WTC11 (cell line): Measurements from ENCODE around the gene ATP10D. TPM values are rescaled to one million over a fixed set of nuclear protein-coding genes. Genes with fewer than 3 reads are reported as not detected.

ENCODE experiments used
- ATAC-seq: fragments of 200-7000 bp; cut with Tn5 transposase; 2 replicates; pipeline ENCODE4 v1.10.0; 2021; ENCODE audit warnings: mild to moderate bottlenecking, moderate library complexity
- CTCF ChIA-PET: fragments of 300-600 bp; sonication (Branson Sonifier 250); formaldehyde crosslinking; loops from one replicate; lab custom pipeline; 2021; ENCODE audit warnings: antibody characterized with exemption; lab: Charles Lee
- POLR2A ChIA-PET: fragments of 350-600 bp; sonication (Branson Sonifier 250); formaldehyde crosslinking; loops from one replicate; lab custom pipeline; 2021; ENCODE audit warnings: antibody characterized with exemption; lab: Charles Lee
- DNase-seq: peaks from one replicate; pipeline ENCODE4 v3.0.0; 2021; ENCODE audit warnings: low spot score
- H3K27ac Mint-ChIP-seq: 2 replicates; pipeline ENCODE4 v1.8.0; 2021; ENCODE audit warnings: mixed read lengths
- H3K27me3 Mint-ChIP-seq: 2 replicates; pipeline ENCODE4 v1.8.0; 2021; ENCODE audit warnings: low read depth, mild to moderate bottlenecking, moderate library complexity, mixed read lengths
- H3K36me3 Mint-ChIP-seq: 2 replicates; pipeline ENCODE4 v1.8.0; 2021; ENCODE audit warnings: mixed read lengths
- H3K4me1 Mint-ChIP-seq: 2 replicates; pipeline ENCODE4 v1.8.0; 2022; ENCODE audit warnings: mixed read lengths
- H3K4me3 Mint-ChIP-seq: 2 replicates; pipeline ENCODE4 v1.8.0; 2021; ENCODE audit warnings: mild to moderate bottlenecking, moderate library complexity, mixed read lengths
- H3K9me3 Mint-ChIP-seq: 2 replicates; pipeline ENCODE4 v1.8.0; 2021; ENCODE audit warnings: mixed read lengths
- ATF1 ChIP-seq: sonication (generic); formaldehyde crosslinking; IDR thresholded peaks from 2 replicates; pipeline ENCODE4 v1.8.1; 2023; ENCODE audit warnings: mild to moderate bottlenecking, moderate library complexity, missing genetic modification reagents
- CREB1 ChIP-seq: sonication (generic); formaldehyde crosslinking; IDR thresholded peaks from 2 replicates; pipeline ENCODE4 v1.8.0; 2023; ENCODE audit warnings: mild to moderate bottlenecking, missing genetic modification reagents
- CREM ChIP-seq: sonication (generic); formaldehyde crosslinking; IDR thresholded peaks from 2 replicates; pipeline ENCODE4 v1.8.1; 2022; ENCODE audit warnings: mild to moderate bottlenecking, missing genetic modification reagents, moderate library complexity
- ETV6 ChIP-seq: sonication (generic); formaldehyde crosslinking; IDR thresholded peaks from 2 replicates; pipeline ENCODE4 v1.8.1; 2022; ENCODE audit warnings: mild to moderate bottlenecking, missing genetic modification reagents
- GABPB1 ChIP-seq: sonication (generic); formaldehyde crosslinking; IDR thresholded peaks from 2 replicates; pipeline ENCODE4 v1.8.1; 2023; ENCODE audit warnings: mild to moderate bottlenecking, missing genetic modification reagents
- HMGA2 ChIP-seq: fragments of 250-450 bp; sonication (Bioruptor Pico); IDR thresholded peaks from 2 replicates; pipeline ENCODE4 v1.4.0; 2021; ENCODE audit warnings: mild to moderate bottlenecking, moderate library complexity
- MXD4 ChIP-seq: fragments of 250-450 bp; sonication (Bioruptor Pico); IDR thresholded peaks from 2 replicates; pipeline ENCODE4 v1.8.0; 2021; ENCODE audit warnings: mild to moderate bottlenecking, moderate library complexity, borderline replicate concordance
- NFATC4 ChIP-seq: fragments of 250-450 bp; sonication (Bioruptor Pico); IDR thresholded peaks from 2 replicates; pipeline ENCODE4 v1.9.0; 2021; ENCODE audit warnings: mild to moderate bottlenecking
- RELA ChIP-seq: sonication (generic); formaldehyde crosslinking; IDR thresholded peaks from 2 replicates; pipeline ENCODE4 v1.8.1; 2022; ENCODE audit warnings: missing genetic modification reagents, mild to moderate bottlenecking, borderline replicate concordance
- RORB ChIP-seq: fragments of 250-450 bp; sonication (Bioruptor Pico); IDR thresholded peaks from 2 replicates; pipeline ENCODE4 v1.9.0; 2021; ENCODE audit warnings: mild to moderate bottlenecking
- SMAD4 ChIP-seq: sonication (generic); formaldehyde crosslinking; IDR thresholded peaks from 2 replicates; pipeline ENCODE4 v1.8.0; 2022; ENCODE audit warnings: mild to moderate bottlenecking, missing genetic modification reagents
- ZNF121 ChIP-seq: sonication (generic); formaldehyde crosslinking; IDR thresholded peaks from 2 replicates; pipeline ENCODE4 v1.8.0; 2023; ENCODE audit warnings: missing genetic modification reagents
- ZNF219 ChIP-seq: sonication (generic); formaldehyde crosslinking; IDR thresholded peaks from 2 replicates; pipeline ENCODE4 v1.8.0; 2023; ENCODE audit warnings: missing genetic modification reagents, mild to moderate bottlenecking, borderline replicate concordance
- ZNF396 ChIP-seq: fragments of 250-450 bp; sonication (Bioruptor Pico); IDR thresholded peaks from 2 replicates; pipeline ENCODE4 v1.8.0; 2021; ENCODE audit warnings: mild to moderate bottlenecking, moderate library complexity, borderline replicate concordance
- ZNF416 ChIP-seq: fragments of 250-450 bp; sonication (Bioruptor Pico); IDR thresholded peaks from 2 replicates; pipeline ENCODE4 v1.9.0; 2021; ENCODE audit warnings: mild to moderate bottlenecking, inconsistent platforms
- total RNA-seq: library from RNA; stranded (reverse); gene quantifications from 3 replicates; pipeline ENCODE4 v1.2.3, GENCODE V29; 2021
- TF ChIP-seq, protein P1 (sequence below): fragments of 250-450 bp; sonication (Bioruptor Pico); conservative IDR thresholded peaks from 2 replicates; pipeline ENCODE4 v1.9.0; 2021; ENCODE audit warnings: mild to moderate bottlenecking
- TF ChIP-seq, protein P2 (sequence below): fragments of 250-450 bp; sonication (Bioruptor Pico); IDR thresholded peaks from 2 replicates; pipeline ENCODE4 v1.9.0; 2021; ENCODE audit warnings: mild to moderate bottlenecking
- TF ChIP-seq, protein P3 (sequence below): sonication (generic); formaldehyde crosslinking; IDR thresholded peaks from 2 replicates; pipeline ENCODE4 v1.8.1; 2023; ENCODE audit warnings: mild to moderate bottlenecking, missing genetic modification reagents, moderate library complexity
- TF ChIP-seq, protein P4 (sequence below): sonication (generic); formaldehyde crosslinking; conservative IDR thresholded peaks from 2 replicates; pipeline ENCODE4 v1.8.1; 2022; ENCODE audit warnings: mild to moderate bottlenecking, missing genetic modification reagents
- TF ChIP-seq, protein P5 (sequence below): sonication (generic); formaldehyde crosslinking; IDR thresholded peaks from 2 replicates; pipeline ENCODE4 v1.8.0; 2022; ENCODE audit warnings: mild to moderate bottlenecking, missing genetic modification reagents
- TF ChIP-seq, protein P6 (sequence below): fragments of 250-450 bp; sonication (Bioruptor Pico); IDR thresholded peaks from 2 replicates; pipeline ENCODE4 v2.1.2; 2022; ENCODE audit warnings: mild to moderate bottlenecking, moderate library complexity
- TF ChIP-seq, protein P7 (sequence below): sonication (generic); formaldehyde crosslinking; IDR thresholded peaks from 2 replicates; pipeline ENCODE4 v1.8.1; 2022; ENCODE audit warnings: mild to moderate bottlenecking, moderate library complexity, missing genetic modification reagents
- TF ChIP-seq, protein P8 (sequence below): sonication (generic); formaldehyde crosslinking; IDR thresholded peaks from 2 replicates; pipeline ENCODE4 v1.8.1; 2022; ENCODE audit warnings: mild to moderate bottlenecking, missing genetic modification reagents, moderate library complexity, borderline replicate concordance
- TF ChIP-seq, protein P9 (sequence below): fragments of 200-600 bp; IDR thresholded peaks from 2 replicates; pipeline ENCODE4 v1.8.0; 2022; ENCODE audit warnings: antibody characterized with exemption

Gene ATP10D
- total RNA-seq, 1 experiment from 2014 or later: 3.1 TPM

DNA sequence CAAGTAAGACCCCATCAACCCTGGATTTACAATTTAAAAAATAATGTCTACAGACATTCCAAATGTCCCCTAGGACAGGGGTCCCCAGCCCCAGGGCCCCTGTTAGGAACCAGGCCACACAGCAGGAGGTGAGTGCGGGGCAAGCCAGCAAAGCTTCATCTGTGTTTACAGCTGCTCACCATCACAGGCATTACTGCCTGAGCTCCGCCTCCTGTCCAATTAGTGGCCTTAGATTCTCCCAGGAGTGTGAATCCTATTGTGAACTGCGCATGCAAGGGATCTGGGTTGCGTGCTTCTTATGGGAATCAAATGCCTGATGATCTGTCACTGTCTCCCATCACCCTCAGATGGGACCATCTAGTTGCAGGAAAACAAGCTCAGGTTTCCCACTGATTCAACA, 146.1 kb downstream of the ATP10D start:
- Mint-ChIP-seq H3K4me1 (0 out of 2 replicates have a peak, but pooled peaks cover 2% of the 10 kb centered on the region), H3K4me3 (no peak overlapping the region), H3K9me3 (peaks cover 14% of the 10 kb centered on the region), H3K36me3 (peaks cover 4% of the 10 kb centered on the region; the same call in 1 of the 2 replicates), H3K27ac (no peak overlapping the region), H3K27me3 (no peaks in the 10 kb centered on the region)
- DNase-seq (no peak), ATAC-seq (no peak)
- ChIA-PET POLR2A (no interaction called here), CTCF (no interaction called here)
- TF ChIP-seq, protein P1, sequence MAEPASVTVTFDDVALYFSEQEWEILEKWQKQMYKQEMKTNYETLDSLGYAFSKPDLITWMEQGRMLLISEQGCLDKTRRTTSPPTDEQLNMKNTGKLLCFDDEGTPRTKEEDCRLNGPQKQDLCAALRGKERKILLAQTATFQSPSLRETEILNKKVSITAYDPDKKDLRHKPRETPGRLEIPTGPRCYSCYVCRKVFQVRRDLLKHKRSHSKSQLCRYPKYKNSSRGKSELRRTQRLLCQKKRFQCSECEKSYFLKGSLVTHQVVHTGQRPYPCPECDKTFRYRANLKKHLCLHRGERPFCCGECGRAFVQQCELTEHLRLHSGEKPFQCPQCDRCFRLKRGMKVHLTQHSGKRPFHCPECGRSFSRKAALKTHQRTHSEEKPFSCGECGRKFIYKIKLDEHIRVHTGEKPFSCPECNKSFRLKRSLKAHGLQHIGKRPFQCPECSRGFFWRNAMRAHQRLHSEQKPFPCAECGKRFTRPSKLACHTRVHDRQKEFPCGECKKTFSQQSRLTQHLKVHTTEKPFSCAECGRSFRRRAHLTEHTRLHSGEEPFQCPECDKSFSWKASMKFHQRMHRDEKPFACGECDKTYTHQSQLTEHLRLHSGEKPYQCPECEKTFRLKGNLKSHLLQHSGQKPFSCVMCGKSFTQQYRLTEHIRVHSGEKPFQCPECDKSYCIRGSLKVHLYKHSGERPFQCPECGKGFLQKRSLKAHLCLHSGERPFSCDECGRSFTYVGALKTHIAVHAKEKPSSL (CRISPR knock-in tag): no peak
- TF ChIP-seq ZNF416: no peak
- TF ChIP-seq NFATC4: no peak
- TF ChIP-seq SMAD4: no peak
- TF ChIP-seq ZNF396 (CRISPR knock-in tag): no peak
- TF ChIP-seq RELA: no peak
- TF ChIP-seq, protein P2, sequence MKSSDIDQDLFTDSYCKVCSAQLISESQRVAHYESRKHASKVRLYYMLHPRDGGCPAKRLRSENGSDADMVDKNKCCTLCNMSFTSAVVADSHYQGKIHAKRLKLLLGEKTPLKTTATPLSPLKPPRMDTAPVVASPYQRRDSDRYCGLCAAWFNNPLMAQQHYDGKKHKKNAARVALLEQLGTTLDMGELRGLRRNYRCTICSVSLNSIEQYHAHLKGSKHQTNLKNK (CRISPR knock-in tag): no peak
- TF ChIP-seq, protein P3, sequence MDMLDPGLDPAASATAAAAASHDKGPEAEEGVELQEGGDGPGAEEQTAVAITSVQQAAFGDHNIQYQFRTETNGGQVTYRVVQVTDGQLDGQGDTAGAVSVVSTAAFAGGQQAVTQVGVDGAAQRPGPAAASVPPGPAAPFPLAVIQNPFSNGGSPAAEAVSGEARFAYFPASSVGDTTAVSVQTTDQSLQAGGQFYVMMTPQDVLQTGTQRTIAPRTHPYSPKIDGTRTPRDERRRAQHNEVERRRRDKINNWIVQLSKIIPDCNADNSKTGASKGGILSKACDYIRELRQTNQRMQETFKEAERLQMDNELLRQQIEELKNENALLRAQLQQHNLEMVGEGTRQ (CRISPR knock-in tag): no peak
- no peak for TF ChIP-seq CREM (CRISPR knock-in tag)
- TF ChIP-seq, protein P4, sequence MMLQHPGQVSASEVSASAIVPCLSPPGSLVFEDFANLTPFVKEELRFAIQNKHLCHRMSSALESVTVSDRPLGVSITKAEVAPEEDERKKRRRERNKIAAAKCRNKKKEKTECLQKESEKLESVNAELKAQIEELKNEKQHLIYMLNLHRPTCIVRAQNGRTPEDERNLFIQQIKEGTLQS (CRISPR knock-in tag): no peak
- TF ChIP-seq ETV6 (CRISPR knock-in tag): no peak
- no peak for TF ChIP-seq ZNF219 (CRISPR knock-in tag)
- TF ChIP-seq, protein P5, sequence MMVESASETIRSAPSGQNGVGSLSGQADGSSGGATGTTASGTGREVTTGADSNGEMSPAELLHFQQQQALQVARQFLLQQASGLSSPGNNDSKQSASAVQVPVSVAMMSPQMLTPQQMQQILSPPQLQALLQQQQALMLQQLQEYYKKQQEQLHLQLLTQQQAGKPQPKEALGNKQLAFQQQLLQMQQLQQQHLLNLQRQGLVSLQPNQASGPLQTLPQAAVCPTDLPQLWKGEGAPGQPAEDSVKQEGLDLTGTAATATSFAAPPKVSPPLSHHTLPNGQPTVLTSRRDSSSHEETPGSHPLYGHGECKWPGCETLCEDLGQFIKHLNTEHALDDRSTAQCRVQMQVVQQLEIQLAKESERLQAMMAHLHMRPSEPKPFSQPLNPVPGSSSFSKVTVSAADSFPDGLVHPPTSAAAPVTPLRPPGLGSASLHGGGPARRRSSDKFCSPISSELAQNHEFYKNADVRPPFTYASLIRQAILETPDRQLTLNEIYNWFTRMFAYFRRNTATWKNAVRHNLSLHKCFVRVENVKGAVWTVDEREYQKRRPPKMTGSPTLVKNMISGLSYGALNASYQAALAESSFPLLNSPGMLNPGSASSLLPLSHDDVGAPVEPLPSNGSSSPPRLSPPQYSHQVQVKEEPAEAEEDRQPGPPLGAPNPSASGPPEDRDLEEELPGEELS (CRISPR knock-in tag): no peak
- TF ChIP-seq, protein P6, sequence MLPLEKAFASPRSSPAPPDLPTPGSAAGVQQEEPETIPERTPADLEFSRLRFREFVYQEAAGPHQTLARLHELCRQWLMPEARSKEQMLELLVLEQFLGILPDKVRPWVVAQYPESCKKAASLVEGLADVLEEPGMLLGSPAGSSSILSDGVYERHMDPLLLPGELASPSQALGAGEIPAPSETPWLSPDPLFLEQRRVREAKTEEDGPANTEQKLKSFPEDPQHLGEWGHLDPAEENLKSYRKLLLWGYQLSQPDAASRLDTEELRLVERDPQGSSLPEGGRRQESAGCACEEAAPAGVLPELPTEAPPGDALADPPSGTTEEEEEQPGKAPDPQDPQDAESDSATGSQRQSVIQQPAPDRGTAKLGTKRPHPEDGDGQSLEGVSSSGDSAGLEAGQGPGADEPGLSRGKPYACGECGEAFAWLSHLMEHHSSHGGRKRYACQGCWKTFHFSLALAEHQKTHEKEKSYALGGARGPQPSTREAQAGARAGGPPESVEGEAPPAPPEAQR (CRISPR knock-in tag): no peak
- TF ChIP-seq, protein P7, sequence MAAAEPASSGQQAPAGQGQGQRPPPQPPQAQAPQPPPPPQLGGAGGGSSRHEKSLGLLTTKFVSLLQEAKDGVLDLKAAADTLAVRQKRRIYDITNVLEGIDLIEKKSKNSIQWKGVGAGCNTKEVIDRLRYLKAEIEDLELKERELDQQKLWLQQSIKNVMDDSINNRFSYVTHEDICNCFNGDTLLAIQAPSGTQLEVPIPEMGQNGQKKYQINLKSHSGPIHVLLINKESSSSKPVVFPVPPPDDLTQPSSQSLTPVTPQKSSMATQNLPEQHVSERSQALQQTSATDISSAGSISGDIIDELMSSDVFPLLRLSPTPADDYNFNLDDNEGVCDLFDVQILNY (CRISPR knock-in tag): no peak
- no peak for TF ChIP-seq CREB1 (CRISPR knock-in tag)
- TF ChIP-seq MXD4: no peak

DNA sequence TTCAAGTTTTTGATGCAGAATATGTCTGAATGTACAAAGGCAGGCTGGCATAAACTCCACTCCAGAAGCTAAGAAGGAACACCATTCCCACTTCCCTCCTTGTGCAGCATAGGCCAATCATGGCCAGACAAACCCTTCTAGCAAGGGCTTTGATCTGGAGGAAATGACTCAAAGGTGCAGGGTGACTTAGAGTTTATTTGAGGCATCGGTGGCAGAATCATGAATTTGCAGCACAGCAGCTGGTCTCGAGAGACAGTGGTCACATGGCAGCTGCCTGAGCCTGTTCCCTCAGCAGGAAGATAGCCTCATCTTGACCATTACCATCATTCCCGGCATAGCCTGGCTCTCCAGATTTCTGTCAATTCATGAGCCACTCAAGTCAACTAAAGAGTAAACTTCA, 154.5 kb downstream of the ATP10D start:
- CTCF ChIA-PET: no interaction called here

More for the DNA sequence above, 154.5 kb downstream of the ATP10D start:
- TF ChIP-seq ATF1 (no peak), HMGA2 (no peak), ZNF121 (no peak), GABPB1 (CRISPR knock-in tag) (no peak), RORB (CRISPR knock-in tag) (no peak)
- TF ChIP-seq, protein P8, sequence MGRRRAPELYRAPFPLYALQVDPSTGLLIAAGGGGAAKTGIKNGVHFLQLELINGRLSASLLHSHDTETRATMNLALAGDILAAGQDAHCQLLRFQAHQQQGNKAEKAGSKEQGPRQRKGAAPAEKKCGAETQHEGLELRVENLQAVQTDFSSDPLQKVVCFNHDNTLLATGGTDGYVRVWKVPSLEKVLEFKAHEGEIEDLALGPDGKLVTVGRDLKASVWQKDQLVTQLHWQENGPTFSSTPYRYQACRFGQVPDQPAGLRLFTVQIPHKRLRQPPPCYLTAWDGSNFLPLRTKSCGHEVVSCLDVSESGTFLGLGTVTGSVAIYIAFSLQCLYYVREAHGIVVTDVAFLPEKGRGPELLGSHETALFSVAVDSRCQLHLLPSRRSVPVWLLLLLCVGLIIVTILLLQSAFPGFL (CRISPR knock-in tag): no peak
- TF ChIP-seq, protein P9, sequence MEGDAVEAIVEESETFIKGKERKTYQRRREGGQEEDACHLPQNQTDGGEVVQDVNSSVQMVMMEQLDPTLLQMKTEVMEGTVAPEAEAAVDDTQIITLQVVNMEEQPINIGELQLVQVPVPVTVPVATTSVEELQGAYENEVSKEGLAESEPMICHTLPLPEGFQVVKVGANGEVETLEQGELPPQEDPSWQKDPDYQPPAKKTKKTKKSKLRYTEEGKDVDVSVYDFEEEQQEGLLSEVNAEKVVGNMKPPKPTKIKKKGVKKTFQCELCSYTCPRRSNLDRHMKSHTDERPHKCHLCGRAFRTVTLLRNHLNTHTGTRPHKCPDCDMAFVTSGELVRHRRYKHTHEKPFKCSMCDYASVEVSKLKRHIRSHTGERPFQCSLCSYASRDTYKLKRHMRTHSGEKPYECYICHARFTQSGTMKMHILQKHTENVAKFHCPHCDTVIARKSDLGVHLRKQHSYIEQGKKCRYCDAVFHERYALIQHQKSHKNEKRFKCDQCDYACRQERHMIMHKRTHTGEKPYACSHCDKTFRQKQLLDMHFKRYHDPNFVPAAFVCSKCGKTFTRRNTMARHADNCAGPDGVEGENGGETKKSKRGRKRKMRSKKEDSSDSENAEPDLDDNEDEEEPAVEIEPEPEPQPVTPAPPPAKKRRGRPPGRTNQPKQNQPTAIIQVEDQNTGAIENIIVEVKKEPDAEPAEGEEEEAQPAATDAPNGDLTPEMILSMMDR: no peak
- H3K4me1 Mint-ChIP-seq: peaks cover 7% of the 10 kb centered on the region
- no peak for DNase-seq
- no peak overlapping the region for H3K4me3 Mint-ChIP-seq
- POLR2A ChIA-PET: no interaction called here
- H3K27me3 Mint-ChIP-seq: peaks cover 3% of the 10 kb centered on the region; the same call in 1 of the 2 replicates
- peaks cover 31% of the 10 kb centered on the region for H3K36me3 Mint-ChIP-seq
- no peak for ATAC-seq
- H3K27ac Mint-ChIP-seq: no peak overlapping the region
- peaks cover 40% of the 10 kb centered on the region for H3K9me3 Mint-ChIP-seq
